ENCODE data around the gene SLC6A9. TPM values are rescaled to one million over a fixed set of nuclear protein-coding genes. Genes with fewer than 3 reads are reported as not detected.

The SLC6A9 gene
- total RNA-seq, 1 experiment from 2014 or later = 9.2 TPM

DNA sequence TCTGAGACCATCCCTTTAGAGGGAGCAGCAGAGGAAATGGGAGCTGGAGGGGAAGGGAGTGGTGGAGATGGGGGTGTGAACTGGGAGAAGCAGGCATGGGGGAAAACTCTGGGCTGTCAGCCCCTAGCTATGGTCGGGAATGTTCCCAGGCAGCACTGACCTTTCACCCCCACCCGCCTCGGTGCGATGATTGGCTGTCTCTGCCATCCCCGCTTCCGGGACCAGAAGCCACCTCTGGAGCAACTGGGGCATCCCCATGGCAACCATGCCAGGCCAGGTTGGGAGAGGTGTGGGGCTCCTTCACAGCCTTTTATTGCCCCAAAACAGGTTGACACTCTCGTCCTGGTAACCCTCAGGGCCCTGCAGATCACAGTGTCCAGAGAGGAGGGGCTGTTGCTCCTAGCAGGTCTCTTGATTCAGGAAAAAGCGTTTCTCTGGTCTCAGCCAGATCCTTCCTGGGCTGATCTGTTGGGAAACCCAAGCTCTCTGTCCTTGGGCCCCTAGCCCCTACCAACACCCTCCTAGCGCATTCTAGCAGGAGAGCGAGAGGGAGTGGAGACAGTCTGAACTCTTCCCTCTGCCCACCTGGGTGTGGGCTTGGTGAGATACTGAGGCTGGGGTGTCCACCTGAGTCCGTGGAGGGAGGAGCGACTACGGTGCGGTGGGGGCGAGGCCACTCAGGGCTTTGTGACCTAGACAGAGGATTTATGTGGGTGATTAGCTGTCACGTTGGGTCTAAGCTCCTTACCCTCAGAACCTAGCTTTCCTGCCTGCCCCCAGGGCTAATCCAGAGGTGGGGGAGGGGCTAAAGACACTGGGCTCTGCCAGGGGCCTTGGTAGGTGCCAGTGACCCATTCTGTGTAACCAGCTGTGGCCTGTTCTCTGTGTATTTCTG lies 12.2 kb upstream of the SLC6A9 start:
- ChIA-PET POLR2A (interaction anchor here (0.7 kb wide), 1 partner anchor 336 kb away, joined by 3 read pairs; the partner anchor contains the start of gene ST3GAL3), CTCF (interaction anchor here (0.5 kb wide), 1 partner anchor 40 kb away, joined by 3 read pairs; no protein-coding TSS in a partner anchor)
- in situ Hi-C loops (cut with HindIII; ENCODE audit: low pct_unique_long_range_greater_than_20kb, low sequenced_read_pairs) = no loop called here
- peaks cover 4% of the 10 kb centered on the region; the same call in 1 of the 2 replicates for H3K4me1 ChIP-seq (ENCODE audit: control insufficient read depth, insufficient read depth, low read length)
- no peak for DNase-seq (ENCODE audit: low read depth, low spot score)
- ATAC-seq = no peak
- H3K27me3 ChIP-seq (ENCODE audit: control insufficient read depth, insufficient read depth, low read length) = no peaks in the 10 kb centered on the region
- intact Hi-C loops (cut with micrococcal nuclease; ENCODE audit: unreplicated experiment) = no loop called here
- H3K9me3 ChIP-seq (ENCODE audit: control insufficient read depth, insufficient read depth, low read depth, low read length) = no peaks in the 10 kb centered on the region
- H3K27ac ChIP-seq (ENCODE audit: low read length) = no peak overlapping the region
- TF ChIP-seq, protein P1, sequence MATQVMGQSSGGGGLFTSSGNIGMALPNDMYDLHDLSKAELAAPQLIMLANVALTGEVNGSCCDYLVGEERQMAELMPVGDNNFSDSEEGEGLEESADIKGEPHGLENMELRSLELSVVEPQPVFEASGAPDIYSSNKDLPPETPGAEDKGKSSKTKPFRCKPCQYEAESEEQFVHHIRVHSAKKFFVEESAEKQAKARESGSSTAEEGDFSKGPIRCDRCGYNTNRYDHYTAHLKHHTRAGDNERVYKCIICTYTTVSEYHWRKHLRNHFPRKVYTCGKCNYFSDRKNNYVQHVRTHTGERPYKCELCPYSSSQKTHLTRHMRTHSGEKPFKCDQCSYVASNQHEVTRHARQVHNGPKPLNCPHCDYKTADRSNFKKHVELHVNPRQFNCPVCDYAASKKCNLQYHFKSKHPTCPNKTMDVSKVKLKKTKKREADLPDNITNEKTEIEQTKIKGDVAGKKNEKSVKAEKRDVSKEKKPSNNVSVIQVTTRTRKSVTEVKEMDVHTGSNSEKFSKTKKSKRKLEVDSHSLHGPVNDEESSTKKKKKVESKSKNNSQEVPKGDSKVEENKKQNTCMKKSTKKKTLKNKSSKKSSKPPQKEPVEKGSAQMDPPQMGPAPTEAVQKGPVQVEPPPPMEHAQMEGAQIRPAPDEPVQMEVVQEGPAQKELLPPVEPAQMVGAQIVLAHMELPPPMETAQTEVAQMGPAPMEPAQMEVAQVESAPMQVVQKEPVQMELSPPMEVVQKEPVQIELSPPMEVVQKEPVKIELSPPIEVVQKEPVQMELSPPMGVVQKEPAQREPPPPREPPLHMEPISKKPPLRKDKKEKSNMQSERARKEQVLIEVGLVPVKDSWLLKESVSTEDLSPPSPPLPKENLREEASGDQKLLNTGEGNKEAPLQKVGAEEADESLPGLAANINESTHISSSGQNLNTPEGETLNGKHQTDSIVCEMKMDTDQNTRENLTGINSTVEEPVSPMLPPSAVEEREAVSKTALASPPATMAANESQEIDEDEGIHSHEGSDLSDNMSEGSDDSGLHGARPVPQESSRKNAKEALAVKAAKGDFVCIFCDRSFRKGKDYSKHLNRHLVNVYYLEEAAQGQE (IDR thresholded peaks at IDR 0.05; ENCODE audit: insufficient read depth in 1 of 2, low read depth in 2 of 2, low read length in 1 of 2) = no peak
- TF ChIP-seq TCF7L2 (IDR thresholded peaks at IDR 0.05; ENCODE audit: low read depth, low read length) = no peak
- TF ChIP-seq SIN3A (IDR thresholded peaks at IDR 0.05; ENCODE audit: borderline replicate concordance, insufficient read depth, low read depth, low read length) = no peak
- TF ChIP-seq, protein P2, sequence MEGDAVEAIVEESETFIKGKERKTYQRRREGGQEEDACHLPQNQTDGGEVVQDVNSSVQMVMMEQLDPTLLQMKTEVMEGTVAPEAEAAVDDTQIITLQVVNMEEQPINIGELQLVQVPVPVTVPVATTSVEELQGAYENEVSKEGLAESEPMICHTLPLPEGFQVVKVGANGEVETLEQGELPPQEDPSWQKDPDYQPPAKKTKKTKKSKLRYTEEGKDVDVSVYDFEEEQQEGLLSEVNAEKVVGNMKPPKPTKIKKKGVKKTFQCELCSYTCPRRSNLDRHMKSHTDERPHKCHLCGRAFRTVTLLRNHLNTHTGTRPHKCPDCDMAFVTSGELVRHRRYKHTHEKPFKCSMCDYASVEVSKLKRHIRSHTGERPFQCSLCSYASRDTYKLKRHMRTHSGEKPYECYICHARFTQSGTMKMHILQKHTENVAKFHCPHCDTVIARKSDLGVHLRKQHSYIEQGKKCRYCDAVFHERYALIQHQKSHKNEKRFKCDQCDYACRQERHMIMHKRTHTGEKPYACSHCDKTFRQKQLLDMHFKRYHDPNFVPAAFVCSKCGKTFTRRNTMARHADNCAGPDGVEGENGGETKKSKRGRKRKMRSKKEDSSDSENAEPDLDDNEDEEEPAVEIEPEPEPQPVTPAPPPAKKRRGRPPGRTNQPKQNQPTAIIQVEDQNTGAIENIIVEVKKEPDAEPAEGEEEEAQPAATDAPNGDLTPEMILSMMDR (IDR thresholded peaks at IDR 0.05) = no peak
- H3K4me3 ChIP-seq (ENCODE audit: low read depth in 2 of 2, low read length in 2 of 2) = no peak overlapping the region
- H3K36me3 ChIP-seq (ENCODE audit: control insufficient read depth, insufficient read depth, low read length) = no peaks in the 10 kb centered on the region
- BruUV-seq (replicated peaks) = no TSS peak

DNA sequence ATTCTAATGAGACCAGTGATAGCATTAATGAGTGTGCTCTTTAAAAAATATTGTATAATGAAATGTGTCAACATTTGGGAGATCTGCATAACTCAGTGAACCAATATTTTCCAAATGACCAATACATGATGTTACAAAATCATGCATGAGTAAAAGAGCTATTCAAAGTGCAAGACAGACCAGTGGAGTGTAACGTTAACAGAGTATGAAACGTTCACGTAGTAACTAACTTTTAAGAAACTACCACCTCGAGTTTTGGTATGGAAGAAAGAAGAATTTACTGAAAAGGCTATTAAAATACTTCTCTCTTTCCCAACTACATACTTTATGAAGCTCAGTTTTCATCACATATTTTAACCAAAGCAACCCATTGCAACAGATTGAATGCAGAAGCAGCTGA lies 9.6 kb upstream of the SLC6A9 start:
- ChIA-PET POLR2A (no interaction called here), CTCF (interaction anchor here (1.3 kb wide), 1 partner anchor 35 kb away, joined by 16 read pairs; no protein-coding TSS in a partner anchor)
- Histone ChIP-seq H3K27me3 (ENCODE audit: control insufficient read depth, insufficient read depth, low read length) (no peaks in the 10 kb centered on the region), H3K4me1 (ENCODE audit: control insufficient read depth, insufficient read depth, low read length) (no peaks in the 10 kb centered on the region), H3K36me3 (ENCODE audit: control insufficient read depth, insufficient read depth, low read length) (no peaks in the 10 kb centered on the region), H3K9me3 (ENCODE audit: control insufficient read depth, insufficient read depth, low read depth, low read length) (no peaks in the 10 kb centered on the region), H3K27ac (ENCODE audit: low read length) (no peak overlapping the region), H3K4me3 (ENCODE audit: low read depth in 2 of 2, low read length in 2 of 2) (no peak overlapping the region)
- in situ Hi-C loops (cut with HindIII; ENCODE audit: low pct_unique_long_range_greater_than_20kb, low sequenced_read_pairs) (no loop called here), intact Hi-C loops (cut with micrococcal nuclease; ENCODE audit: unreplicated experiment) (no loop called here)
- DNase-seq (ENCODE audit: low read depth, low spot score) (no peak), ATAC-seq (no peak)
- TF ChIP-seq, protein P2 (IDR thresholded peaks at IDR 0.05) = no peak
- TF ChIP-seq, protein P1 (IDR thresholded peaks at IDR 0.05; ENCODE audit: insufficient read depth in 1 of 2, low read depth in 2 of 2, low read length in 1 of 2) = no peak
- TF ChIP-seq POLR2AphosphoS5 (IDR thresholded peaks at IDR 0.05; ENCODE audit: low read depth, low read length) = no peak
- no peak for TF ChIP-seq SIN3A (IDR thresholded peaks at IDR 0.05; ENCODE audit: borderline replicate concordance, insufficient read depth, low read depth, low read length)
- no peak for TF ChIP-seq TCF7L2 (IDR thresholded peaks at IDR 0.05; ENCODE audit: low read depth, low read length)
- BruUV-seq (replicated peaks) = no TSS peak

Data from Panc1 (cell line).